Astrocyte of the cerebellum (primary cell): ENCODE measurements around the gene RGS6.

Source experiments
- DNase-seq: peaks from one replicate; pipeline ENCODE4 v3.0.0-alpha.2; 2011; ENCODE audit warnings: low read depth
- H3K4me3 ChIP-seq: 2 replicates; pipeline ENCODE4 v1.5.1; 2011; ENCODE audit warnings: mild to moderate bottlenecking, low read depth, low read length, moderate library complexity
- in situ Hi-C: cut with HindIII; loops from 2 replicates; pipeline ENCODE4 v1.10.0; 2017; ENCODE audit warnings: low sequenced_read_pairs
- TF ChIP-seq, protein P1 (sequence below): IDR thresholded peaks from 2 replicates; pipeline ENCODE4 v1.5.1; 2012; ENCODE audit warnings: low read length, low read depth, moderate library complexity, mild to moderate bottlenecking; ENCODE audit errors: missing control alignments

RGS6 gene

DNA sequence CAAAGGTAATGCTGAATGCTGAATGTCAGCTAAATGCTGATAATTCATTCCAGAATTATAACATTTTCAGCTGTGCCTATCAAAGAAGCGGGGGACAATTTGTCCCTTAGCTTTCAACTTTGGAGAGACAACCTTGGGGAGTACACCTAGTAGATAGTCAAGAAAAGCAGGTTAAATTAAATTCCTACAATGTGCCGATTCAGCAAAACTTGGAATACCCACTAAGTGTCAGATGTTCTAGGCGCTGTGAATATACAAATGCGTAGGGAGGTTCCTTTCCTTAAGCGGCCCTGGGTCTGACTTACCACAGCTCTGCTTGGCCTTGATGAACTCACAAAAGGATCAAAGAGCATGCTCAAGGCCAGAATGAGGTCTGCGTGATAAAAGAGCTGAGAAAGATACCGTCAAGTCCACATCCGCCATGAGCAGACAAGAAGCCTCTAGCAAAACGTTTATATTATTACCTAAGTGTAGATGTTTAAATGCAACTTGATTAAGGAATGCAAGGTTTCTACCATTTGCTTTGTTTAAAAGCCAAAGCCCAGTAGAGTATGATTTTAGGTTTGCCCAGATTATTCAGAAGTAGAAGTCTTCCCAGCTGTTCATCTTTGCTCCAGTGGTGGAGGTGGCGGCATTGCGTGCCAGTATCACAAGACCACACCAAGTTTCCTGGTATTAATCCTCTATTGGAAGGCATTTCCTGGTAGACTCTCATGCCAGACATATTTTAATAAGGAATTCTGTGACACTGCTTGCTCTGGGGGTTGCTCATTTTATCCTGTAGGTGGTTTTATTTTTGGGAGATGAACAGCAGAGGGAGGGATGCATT is 593.1 kb downstream of the RGS6 start:
- H3K4me3 ChIP-seq, result no peak overlapping the region
- in situ Hi-C loops, result no loop called here
- no peak for DNase-seq
- TF ChIP-seq, protein P1, sequence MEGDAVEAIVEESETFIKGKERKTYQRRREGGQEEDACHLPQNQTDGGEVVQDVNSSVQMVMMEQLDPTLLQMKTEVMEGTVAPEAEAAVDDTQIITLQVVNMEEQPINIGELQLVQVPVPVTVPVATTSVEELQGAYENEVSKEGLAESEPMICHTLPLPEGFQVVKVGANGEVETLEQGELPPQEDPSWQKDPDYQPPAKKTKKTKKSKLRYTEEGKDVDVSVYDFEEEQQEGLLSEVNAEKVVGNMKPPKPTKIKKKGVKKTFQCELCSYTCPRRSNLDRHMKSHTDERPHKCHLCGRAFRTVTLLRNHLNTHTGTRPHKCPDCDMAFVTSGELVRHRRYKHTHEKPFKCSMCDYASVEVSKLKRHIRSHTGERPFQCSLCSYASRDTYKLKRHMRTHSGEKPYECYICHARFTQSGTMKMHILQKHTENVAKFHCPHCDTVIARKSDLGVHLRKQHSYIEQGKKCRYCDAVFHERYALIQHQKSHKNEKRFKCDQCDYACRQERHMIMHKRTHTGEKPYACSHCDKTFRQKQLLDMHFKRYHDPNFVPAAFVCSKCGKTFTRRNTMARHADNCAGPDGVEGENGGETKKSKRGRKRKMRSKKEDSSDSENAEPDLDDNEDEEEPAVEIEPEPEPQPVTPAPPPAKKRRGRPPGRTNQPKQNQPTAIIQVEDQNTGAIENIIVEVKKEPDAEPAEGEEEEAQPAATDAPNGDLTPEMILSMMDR, result no peak

DNA sequence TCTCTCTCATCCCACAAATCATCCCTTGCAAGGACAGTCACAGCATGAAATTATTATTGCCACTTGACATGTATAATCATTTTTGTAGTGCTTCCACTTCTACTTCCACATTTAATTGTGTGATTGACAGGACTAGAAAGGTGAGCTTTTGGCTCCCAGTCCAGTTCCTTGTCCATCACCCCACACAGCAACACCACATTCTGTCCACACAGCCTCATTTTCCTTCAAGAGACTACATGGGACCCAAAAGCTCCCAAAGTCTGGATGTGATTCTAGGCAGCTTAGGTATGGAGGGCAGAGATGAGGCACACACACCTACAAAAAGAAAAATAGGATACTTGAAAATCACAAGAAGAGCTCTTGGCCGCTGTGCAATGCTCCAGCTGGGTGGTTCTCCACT is 595.4 kb downstream of the RGS6 start:
- TF ChIP-seq, protein P1, result no peak
- no peak for DNase-seq
- no peak overlapping the region for H3K4me3 ChIP-seq
- in situ Hi-C loops, result no loop called here

DNA sequence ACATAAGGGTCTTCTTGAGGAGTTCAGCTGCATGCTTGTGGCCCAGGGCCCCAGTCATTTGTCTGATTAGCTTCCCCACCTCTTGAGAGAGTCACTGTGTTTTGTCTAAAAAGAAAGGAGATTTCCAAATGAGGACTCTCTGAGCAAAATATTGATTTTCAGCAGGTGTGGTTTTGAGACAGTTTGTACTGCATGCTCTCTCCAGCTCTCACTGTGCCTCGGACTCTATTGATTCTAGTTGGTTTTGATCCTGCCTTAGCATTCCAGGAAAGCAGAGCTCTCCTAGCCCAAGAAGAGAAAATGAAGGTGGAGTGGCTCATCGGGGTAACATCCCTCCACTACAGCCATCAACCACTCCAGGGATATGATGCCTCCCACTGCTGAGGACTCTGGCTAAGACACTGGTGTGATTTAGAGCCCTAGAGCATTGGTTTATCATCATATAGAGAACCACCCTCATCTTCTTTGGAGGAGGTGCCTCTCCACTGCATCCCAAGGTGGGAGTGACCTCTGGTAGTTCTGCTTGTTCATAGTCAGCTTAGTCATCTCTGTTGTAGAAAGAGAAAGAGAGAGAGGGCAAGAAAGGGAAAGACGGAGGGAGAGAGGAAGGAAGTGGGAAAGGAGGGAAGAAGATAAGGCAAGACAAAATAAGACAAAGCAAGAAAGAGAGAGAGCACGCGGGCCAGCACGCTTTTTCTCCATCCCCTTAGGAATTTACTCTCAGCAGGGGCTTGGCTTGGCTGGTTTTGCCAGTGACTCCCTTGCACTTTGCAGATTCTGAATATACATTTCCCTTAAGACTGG is 596.0 kb downstream of the RGS6 start:
- TF ChIP-seq, protein P1, result no peak
- in situ Hi-C loops, result no loop called here
- no peak for DNase-seq
- no peak overlapping the region for H3K4me3 ChIP-seq

DNA sequence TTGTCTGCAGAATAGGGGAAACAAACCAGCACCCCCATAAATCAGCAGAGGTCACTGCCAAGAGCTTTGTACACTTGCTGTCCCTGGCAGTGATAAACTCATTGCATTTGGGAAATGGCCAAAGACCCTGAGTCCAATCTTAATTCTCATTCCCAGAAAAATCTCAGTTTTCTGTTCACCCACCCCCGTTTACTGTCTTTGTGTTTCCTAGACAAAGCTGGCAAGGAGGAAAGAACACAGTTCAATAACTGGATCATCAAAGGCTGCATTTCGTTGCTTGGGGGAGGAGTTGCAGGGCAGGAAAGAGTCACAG is 596.6 kb downstream of the RGS6 start:
- TF ChIP-seq, protein P1, result no peak
- in situ Hi-C loops, result no loop called here
- DNase-seq, result no peak
- H3K4me3 ChIP-seq, result no peak overlapping the region

- no peak overlapping the region for H3K4me3 ChIP-seq
- TF ChIP-seq, protein P1, result no peak
- in situ Hi-C loops, result no loop called here
- no peak for DNase-seq
Measured at GRCh38 chr14:72532686-72533454, 600.6 kb downstream of the RGS6 start.

GRCh38 chr14:72535485-72535884 is 603.3 kb downstream of the RGS6 start:
- in situ Hi-C loops, result no loop called here
- TF ChIP-seq, protein P1, result no peak
- no peak overlapping the region for H3K4me3 ChIP-seq
- no peak for DNase-seq
